GM13977 (cell line): ENCODE measurements around the gene LIPK.

ENCODE experiments used
- DNase-seq: peaks from one replicate; pipeline ENCODE4 v3.0.0; 2012; ENCODE audit warnings: low spot score
- in situ Hi-C: fragments of 300-500 bp; cut with MboI; formaldehyde crosslinking; loops from one replicate; pipeline ENCODE4 v1.12.0; 2022; ENCODE audit warnings: low sequenced_read_pairs, low pct_unique_long_range_greater_than_20kb, mixed read lengths, inconsistent platforms; ENCODE audit not compliant: unreplicated experiment
- TF ChIP-seq, protein P1 (sequence below): IDR thresholded peaks from 2 replicates; pipeline ENCODE4 v1.5.1; 2012; ENCODE audit warnings: mild to moderate bottlenecking, control low read depth; ENCODE audit not compliant: insufficient read depth; ENCODE audit errors: extremely low read depth, missing control alignments

LIPK gene

DNA sequence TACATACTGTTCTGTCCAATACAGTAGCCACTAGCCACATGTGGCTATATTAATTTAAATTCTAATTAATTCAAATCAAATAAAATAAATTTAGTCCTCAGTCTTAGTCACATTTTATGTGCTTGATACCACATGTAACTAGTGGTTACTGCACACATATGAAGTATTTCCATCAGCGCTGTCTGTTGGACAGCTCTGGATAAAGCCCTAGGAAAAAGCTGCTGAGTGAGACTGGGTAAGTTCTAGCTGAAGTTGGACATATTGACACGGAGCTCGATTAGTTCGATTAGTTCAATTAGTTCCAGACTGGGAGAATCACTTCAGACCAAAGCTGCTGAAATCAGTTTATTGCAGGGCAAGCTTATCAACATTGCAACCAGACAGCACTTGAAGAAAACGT, 81.4 kb downstream of the LIPK start:
- TF ChIP-seq, protein P1, sequence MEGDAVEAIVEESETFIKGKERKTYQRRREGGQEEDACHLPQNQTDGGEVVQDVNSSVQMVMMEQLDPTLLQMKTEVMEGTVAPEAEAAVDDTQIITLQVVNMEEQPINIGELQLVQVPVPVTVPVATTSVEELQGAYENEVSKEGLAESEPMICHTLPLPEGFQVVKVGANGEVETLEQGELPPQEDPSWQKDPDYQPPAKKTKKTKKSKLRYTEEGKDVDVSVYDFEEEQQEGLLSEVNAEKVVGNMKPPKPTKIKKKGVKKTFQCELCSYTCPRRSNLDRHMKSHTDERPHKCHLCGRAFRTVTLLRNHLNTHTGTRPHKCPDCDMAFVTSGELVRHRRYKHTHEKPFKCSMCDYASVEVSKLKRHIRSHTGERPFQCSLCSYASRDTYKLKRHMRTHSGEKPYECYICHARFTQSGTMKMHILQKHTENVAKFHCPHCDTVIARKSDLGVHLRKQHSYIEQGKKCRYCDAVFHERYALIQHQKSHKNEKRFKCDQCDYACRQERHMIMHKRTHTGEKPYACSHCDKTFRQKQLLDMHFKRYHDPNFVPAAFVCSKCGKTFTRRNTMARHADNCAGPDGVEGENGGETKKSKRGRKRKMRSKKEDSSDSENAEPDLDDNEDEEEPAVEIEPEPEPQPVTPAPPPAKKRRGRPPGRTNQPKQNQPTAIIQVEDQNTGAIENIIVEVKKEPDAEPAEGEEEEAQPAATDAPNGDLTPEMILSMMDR: no peak
- in situ Hi-C loops: no loop called here
- no peak for DNase-seq

DNA sequence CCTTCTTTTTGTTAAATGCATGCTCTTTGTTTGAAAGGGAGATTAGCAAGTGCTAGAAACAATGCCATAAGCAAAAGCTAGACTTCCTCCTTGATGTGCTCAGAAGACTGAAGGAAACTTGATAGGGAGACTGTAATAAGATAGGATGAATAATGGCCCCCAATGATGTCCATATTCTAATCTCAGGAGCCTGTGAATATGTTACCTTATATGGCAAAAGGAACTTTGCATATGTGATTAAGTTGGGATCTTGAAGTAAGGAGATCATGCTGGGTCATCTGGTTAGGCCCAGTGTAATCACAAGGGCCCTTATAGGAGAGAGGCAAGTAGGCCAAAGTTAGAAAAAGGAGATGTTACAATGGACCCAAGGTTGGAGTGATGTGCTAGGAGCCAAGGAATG, 82.9 kb downstream of the LIPK start:
- TF ChIP-seq, protein P1: no peak
- DNase-seq: no peak
- in situ Hi-C loops: no loop called here

- no peak for DNase-seq
- in situ Hi-C loops: no loop called here
- TF ChIP-seq, protein P1: peak; percentile 38
Measured at GRCh38 chr10:88791924-88792323, 85.9 kb downstream of the LIPK start.

DNA sequence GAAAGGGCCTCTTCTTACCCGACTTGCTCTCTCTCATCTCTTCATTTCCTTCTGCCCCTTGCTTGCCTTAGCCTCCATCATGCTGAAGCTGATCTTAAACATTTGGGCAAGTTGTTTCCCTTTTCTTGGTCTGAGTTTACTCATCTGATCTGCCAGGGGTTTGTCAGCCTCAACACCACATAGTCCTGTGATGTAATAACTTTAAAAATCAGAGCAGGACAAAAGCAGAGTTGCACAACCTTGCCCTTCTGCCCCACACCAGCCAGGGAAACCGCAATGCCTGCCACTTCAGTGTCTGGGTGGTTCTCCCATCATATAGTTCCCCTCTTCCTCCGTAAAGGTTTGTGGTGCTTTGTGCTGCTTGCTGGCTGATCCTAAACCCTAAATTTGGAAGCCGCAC, 86.6 kb downstream of the LIPK start:
- in situ Hi-C loops: no loop called here
- TF ChIP-seq, protein P1: no peak
- no peak for DNase-seq

GRCh38 chr10:88793712-88794299, 87.8 kb downstream of the LIPK start:
- TF ChIP-seq, protein P1: no peak
- in situ Hi-C loops: no loop called here
- DNase-seq: peak; percentile 22

DNA sequence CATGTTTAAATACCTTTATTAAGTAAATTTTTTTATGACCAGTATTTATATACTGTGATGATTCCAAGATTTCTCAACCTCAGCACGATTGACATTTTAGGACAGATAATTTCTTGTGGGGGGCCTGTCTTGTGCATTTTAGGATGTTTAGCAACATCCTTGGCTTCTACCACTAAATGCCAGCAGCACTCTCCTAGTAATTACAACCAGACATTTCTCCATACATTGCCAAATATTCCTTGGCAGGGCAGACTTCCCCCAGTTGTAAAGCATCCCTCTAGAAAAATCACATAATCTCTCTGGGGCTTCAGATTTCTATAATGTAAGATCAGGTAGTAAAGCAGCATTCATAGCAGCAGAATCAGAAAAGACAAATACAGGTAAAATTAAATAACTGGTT, 88.7 kb downstream of the LIPK start:
- TF ChIP-seq, protein P1: no peak
- DNase-seq: no peak
- in situ Hi-C loops: no loop called here
